ENCODE measurements around the gene IQCK.
"Not testable (repeated sequence)": the region's sequence is repeated elsewhere in the genome, so short reads cannot be mapped to it uniquely, and the experiment has no call there.

The IQCK gene

GRCh38 chr16:19710991-19711545, 7.0 kb upstream of the IQCK start:
- H3K9ac ChIP-seq (ENCODE audit: low read length) = no peak overlapping the region
- no peaks in the 10 kb centered on the region for H3K27me3 ChIP-seq (replicated peaks; ENCODE audit: control insufficient read depth, insufficient read depth, low read length)
- peaks cover 44% of the 10 kb centered on the region for H3K36me3 ChIP-seq (ENCODE audit: control insufficient read depth, insufficient read depth, low read length, severe bottlenecking)
- no peak for DNase-seq (ENCODE audit: low read depth)
- no peaks in the 10 kb centered on the region for H3K9me3 ChIP-seq (ENCODE audit: control insufficient read depth, low read length)
- H3K4me3 ChIP-seq (ENCODE audit: low read length) = no peak overlapping the region
- no peaks in the 10 kb centered on the region for H3K4me1 ChIP-seq (ENCODE audit: control insufficient read depth, insufficient read depth, low read length)

DNA sequence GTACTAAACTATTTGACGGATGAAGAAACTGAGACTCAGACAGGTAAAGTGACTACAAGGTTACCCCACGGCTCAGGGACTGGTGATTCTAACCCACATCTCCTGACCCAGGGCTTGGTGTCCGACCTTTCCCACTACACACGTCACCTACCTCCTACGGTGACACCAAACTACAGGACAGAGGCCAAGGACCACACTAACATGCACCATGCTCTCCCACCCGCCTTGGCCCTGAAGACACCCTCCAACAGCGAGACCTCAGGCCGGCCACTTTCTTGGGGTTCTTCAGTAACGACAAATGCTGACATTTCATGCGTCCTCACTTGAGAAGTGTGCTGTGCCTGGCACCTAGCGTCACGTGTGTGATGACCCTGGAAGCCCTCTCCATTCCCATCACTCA, 6.4 kb upstream of the IQCK start:
- Histone ChIP-seq H3K9me3 (ENCODE audit: control insufficient read depth, low read length) (no peaks in the 10 kb centered on the region), H3K36me3 (ENCODE audit: control insufficient read depth, insufficient read depth, low read length, severe bottlenecking) (peaks cover 39% of the 10 kb centered on the region), H3K4me3 (ENCODE audit: low read length) (no peak overlapping the region), H3K4me1 (ENCODE audit: control insufficient read depth, insufficient read depth, low read length) (no peaks in the 10 kb centered on the region), H3K27me3 (replicated peaks; ENCODE audit: control insufficient read depth, insufficient read depth, low read length) (no peaks in the 10 kb centered on the region), H3K9ac (ENCODE audit: low read length) (no peak overlapping the region)
- DNase-seq (ENCODE audit: low read depth) = no peak

DNA sequence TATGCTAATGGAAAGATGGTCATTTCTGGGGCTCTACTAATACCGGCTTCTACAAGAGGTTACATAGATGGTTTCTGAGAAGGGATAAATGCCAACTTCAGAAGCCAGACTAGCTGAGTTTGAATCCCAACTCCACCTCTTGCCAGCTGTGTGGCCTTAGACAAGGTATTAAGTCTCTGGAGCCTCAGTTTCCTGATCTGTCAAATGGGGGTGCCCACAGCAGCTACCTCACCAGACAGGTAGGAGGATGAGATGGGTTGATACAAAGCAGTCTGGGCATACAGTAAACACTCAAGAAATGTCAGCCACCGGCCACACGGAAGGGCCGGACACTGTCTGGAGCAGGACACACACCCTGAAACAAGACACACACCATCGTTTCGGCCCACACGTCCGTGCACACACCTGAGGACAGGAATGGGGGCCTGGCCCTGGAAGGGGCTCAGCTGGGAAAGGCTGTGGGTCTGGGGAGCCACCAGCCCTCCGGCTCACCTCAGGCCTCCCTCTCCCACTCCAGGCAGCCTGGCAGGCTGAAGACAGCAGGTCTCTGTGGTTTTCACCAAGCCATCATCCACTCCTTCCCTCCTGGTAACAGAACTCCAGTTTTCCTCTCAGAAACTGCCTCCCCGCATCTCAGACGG, 5.5 kb upstream of the IQCK start:
- no peak overlapping the region for H3K4me3 ChIP-seq (ENCODE audit: low read length)

GRCh38 chr16:19713697-19714096, 4.4 kb upstream of the IQCK start:
- Histone ChIP-seq H3K4me1 (ENCODE audit: control insufficient read depth, insufficient read depth, low read length) (peaks cover 8% of the 10 kb centered on the region), H3K27me3 (replicated peaks; ENCODE audit: control insufficient read depth, insufficient read depth, low read length) (no peaks in the 10 kb centered on the region), H3K9me3 (ENCODE audit: control insufficient read depth, low read length) (no peaks in the 10 kb centered on the region), H3K36me3 (ENCODE audit: control insufficient read depth, insufficient read depth, low read length, severe bottlenecking) (peaks cover 37% of the 10 kb centered on the region), H3K9ac (ENCODE audit: low read length) (no peak overlapping the region), H3K4me3 (ENCODE audit: low read length) (no peak overlapping the region)
- no peak for DNase-seq (ENCODE audit: low read depth)

More for the DNA sequence above, 5.5 kb upstream of the IQCK start:
- Histone ChIP-seq H3K4me1 (ENCODE audit: control insufficient read depth, insufficient read depth, low read length) (peaks cover 7% of the 10 kb centered on the region), H3K9me3 (ENCODE audit: control insufficient read depth, low read length) (no peaks in the 10 kb centered on the region), H3K27me3 (replicated peaks; ENCODE audit: control insufficient read depth, insufficient read depth, low read length) (no peaks in the 10 kb centered on the region), H3K9ac (ENCODE audit: low read length) (no peak overlapping the region), H3K36me3 (ENCODE audit: control insufficient read depth, insufficient read depth, low read length, severe bottlenecking) (peaks cover 37% of the 10 kb centered on the region)
- DNase-seq (ENCODE audit: low read depth) = no peak

DNA sequence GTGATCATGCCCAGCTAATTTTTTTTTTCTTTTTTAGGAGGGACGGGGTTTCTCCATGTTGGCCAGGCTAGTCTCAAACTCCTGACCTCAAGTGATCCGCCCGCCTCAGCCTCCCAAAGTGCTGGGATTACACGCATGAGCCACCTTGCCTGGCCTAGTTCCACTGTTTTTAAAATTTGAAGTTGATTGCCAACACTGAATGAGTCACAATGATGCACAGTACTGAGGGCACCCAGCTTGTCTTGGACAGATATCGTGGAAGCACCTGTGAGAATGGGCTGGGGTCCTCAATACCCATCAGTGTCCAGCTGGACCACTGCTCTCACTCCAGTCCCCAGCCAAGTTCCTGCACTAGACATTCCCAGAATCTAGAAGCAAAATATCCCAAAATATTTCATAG, 2.5 kb upstream of the IQCK start:
- no peak overlapping the region for H3K9ac ChIP-seq (ENCODE audit: low read length)
- H3K36me3 ChIP-seq (ENCODE audit: control insufficient read depth, insufficient read depth, low read length, severe bottlenecking) = peaks cover 19% of the 10 kb centered on the region
- H3K27me3 ChIP-seq (replicated peaks; ENCODE audit: control insufficient read depth, insufficient read depth, low read length) = no peaks in the 10 kb centered on the region
- H3K4me1 ChIP-seq (ENCODE audit: control insufficient read depth, insufficient read depth, low read length) = peaks cover 14% of the 10 kb centered on the region
- H3K4me3 ChIP-seq (ENCODE audit: low read length) = no peak overlapping the region
- no peak for DNase-seq (ENCODE audit: low read depth)
- no peaks in the 10 kb centered on the region for H3K9me3 ChIP-seq (ENCODE audit: control insufficient read depth, low read length)

DNA sequence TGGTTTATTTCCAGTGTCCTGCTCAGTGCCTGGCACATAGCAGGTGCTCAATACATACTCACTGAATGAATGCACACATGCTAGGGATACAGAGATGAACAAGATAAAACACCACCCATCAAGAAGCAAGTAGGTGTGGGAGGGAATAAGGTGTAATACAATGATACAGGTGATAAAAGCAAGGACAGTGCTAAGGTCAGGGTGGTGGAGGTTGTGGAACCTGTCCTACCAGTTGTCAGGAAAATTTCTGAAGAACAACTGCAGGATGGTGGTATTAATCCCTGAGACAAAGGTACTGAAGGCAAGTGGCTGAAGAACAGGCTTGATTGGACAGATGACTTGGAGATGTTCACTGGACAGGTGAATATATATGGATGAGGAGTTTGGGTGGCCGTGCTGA, 1.9 kb upstream of the IQCK start:
- H3K36me3 ChIP-seq (ENCODE audit: control insufficient read depth, insufficient read depth, low read length, severe bottlenecking) = peaks cover 19% of the 10 kb centered on the region
- H3K9me3 ChIP-seq (ENCODE audit: control insufficient read depth, low read length) = no peaks in the 10 kb centered on the region
- H3K4me1 ChIP-seq (ENCODE audit: control insufficient read depth, insufficient read depth, low read length) = peaks cover 14% of the 10 kb centered on the region
- no peak overlapping the region for H3K9ac ChIP-seq (ENCODE audit: low read length)
- DNase-seq (ENCODE audit: low read depth) = no peak
- peak overlapping the region; percentile 99 for H3K4me3 ChIP-seq (ENCODE audit: low read length)
- H3K27me3 ChIP-seq (replicated peaks; ENCODE audit: control insufficient read depth, insufficient read depth, low read length) = no peaks in the 10 kb centered on the region

DNA sequence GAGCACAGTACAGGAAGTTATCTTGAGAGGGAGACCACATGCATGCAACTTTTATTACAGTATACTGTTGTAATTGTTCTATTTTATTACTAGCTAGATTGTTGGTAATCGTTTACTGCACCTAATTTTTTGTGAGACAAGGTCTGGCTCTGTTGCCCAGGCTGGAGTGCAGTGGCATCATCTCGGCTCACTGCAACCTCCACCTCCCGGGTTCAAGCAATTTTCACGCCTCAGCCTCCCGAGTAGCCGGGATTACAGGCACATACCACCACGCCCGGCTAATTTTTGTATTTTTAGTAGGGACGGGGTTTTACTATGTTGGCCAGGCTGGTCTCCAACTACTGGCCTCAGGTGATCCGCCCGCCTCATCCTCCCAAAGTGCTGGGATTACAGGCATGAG, 1.3 kb upstream of the IQCK start:
- H3K9me3 ChIP-seq (ENCODE audit: control insufficient read depth, low read length); DNase-seq (ENCODE audit: low read depth); H3K27me3 ChIP-seq (replicated peaks; ENCODE audit: control insufficient read depth, insufficient read depth, low read length): not testable (repeated sequence)
- Histone ChIP-seq H3K4me3 (ENCODE audit: low read length) (peak overlapping the region; percentile 99), H3K9ac (ENCODE audit: low read length) (peak overlapping the region; percentile 97), H3K4me1 (ENCODE audit: control insufficient read depth, insufficient read depth, low read length) (peaks cover 14% of the 10 kb centered on the region), H3K36me3 (ENCODE audit: control insufficient read depth, insufficient read depth, low read length, severe bottlenecking) (peaks cover 19% of the 10 kb centered on the region)

- H3K9ac ChIP-seq (ENCODE audit: low read length) = peak overlapping the region; percentile 97
- H3K4me3 ChIP-seq (ENCODE audit: low read length) = peak overlapping the region; percentile 99
- H3K4me1 ChIP-seq (ENCODE audit: control insufficient read depth, insufficient read depth, low read length) = peaks cover 14% of the 10 kb centered on the region
- peaks cover 19% of the 10 kb centered on the region for H3K36me3 ChIP-seq (ENCODE audit: control insufficient read depth, insufficient read depth, low read length, severe bottlenecking)
- no peaks in the 10 kb centered on the region for H3K27me3 ChIP-seq (replicated peaks; ENCODE audit: control insufficient read depth, insufficient read depth, low read length)
- DNase-seq (ENCODE audit: low read depth) = no peak
- no peaks in the 10 kb centered on the region for H3K9me3 ChIP-seq (ENCODE audit: control insufficient read depth, low read length)
Measured at GRCh38 chr16:19717314-19717713, 757 bp upstream of the IQCK start.

DNA sequence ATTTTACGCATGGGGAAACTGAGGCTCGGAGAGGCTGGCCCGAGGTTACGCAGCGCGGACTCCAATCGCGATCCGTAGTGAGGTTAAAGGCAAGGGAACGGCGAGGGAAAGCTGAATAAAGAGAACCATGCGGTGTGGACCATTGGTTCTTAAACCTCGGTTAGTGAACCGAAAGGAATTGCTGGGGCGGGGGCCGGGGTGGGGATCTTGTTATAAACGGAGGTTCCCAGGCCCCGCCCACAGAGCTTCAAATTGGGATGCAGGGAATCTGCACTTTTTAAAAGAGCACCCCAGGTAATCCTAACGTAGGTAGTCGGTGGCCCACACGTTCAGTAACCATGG, 524 bp downstream of the IQCK start:
- Histone ChIP-seq H3K27me3 (replicated peaks; ENCODE audit: control insufficient read depth, insufficient read depth, low read length) (no peaks in the 10 kb centered on the region), H3K36me3 (ENCODE audit: control insufficient read depth, insufficient read depth, low read length, severe bottlenecking) (peaks cover 11% of the 10 kb centered on the region), H3K9me3 (ENCODE audit: control insufficient read depth, low read length) (no peaks in the 10 kb centered on the region), H3K4me1 (ENCODE audit: control insufficient read depth, insufficient read depth, low read length) (peaks cover 14% of the 10 kb centered on the region), H3K4me3 (ENCODE audit: low read length) (peak overlapping the region; percentile 99), H3K9ac (ENCODE audit: low read length) (peak overlapping the region; percentile 97)
- DNase-seq (ENCODE audit: low read depth) = peak; percentile 53

- Histone ChIP-seq H3K9me3 (ENCODE audit: control insufficient read depth, low read length) (no peaks in the 10 kb centered on the region), H3K4me3 (ENCODE audit: low read length) (no peak overlapping the region), H3K36me3 (ENCODE audit: control insufficient read depth, insufficient read depth, low read length, severe bottlenecking) (no peaks in the 10 kb centered on the region), H3K4me1 (ENCODE audit: control insufficient read depth, insufficient read depth, low read length) (peaks cover 8% of the 10 kb centered on the region), H3K9ac (ENCODE audit: low read length) (no peak overlapping the region), H3K27me3 (replicated peaks; ENCODE audit: control insufficient read depth, insufficient read depth, low read length) (no peaks in the 10 kb centered on the region)
- DNase-seq (ENCODE audit: low read depth) = no peak
Measured at GRCh38 chr16:19722269-19722952, 4.3 kb downstream of the IQCK start.

DNA sequence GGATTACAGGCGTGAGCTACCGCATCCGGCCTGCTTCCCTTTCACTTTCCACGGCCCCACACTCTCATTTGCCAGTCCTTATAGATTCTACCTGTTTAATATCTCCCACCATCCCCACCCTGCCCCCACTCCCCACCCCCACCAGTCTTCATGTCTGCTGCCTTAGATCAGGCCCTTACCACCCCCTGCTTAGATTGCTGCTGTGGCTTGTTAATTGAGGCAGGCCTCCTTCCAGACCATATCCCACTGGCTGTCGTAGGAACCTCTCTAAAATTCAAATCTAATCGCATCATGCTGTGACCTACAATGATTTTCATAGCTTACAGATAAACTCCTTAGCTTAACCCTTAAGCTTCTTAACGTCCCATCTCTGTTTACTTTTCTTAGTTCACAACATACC, 4.9 kb downstream of the IQCK start:
- Histone ChIP-seq H3K9ac (ENCODE audit: low read length) (no peak overlapping the region), H3K4me3 (ENCODE audit: low read length) (no peak overlapping the region), H3K36me3 (ENCODE audit: control insufficient read depth, insufficient read depth, low read length, severe bottlenecking) (no peaks in the 10 kb centered on the region), H3K9me3 (ENCODE audit: control insufficient read depth, low read length) (no peaks in the 10 kb centered on the region), H3K27me3 (replicated peaks; ENCODE audit: control insufficient read depth, insufficient read depth, low read length) (no peaks in the 10 kb centered on the region), H3K4me1 (ENCODE audit: control insufficient read depth, insufficient read depth, low read length) (peaks cover 6% of the 10 kb centered on the region)
- no peak for DNase-seq (ENCODE audit: low read depth)
